GM21723 (cell line): Measurements from ENCODE around the gene GRK6.

ENCODE experiments used
- ATAC-seq: cut with Tn5 transposase; IDR thresholded peaks from one replicate; pipeline ENCODE4 v1.9.1; 2021; ENCODE audit warnings: mild to moderate bottlenecking, moderate library complexity; ENCODE audit not compliant: unreplicated experiment

Gene GRK6

DNA sequence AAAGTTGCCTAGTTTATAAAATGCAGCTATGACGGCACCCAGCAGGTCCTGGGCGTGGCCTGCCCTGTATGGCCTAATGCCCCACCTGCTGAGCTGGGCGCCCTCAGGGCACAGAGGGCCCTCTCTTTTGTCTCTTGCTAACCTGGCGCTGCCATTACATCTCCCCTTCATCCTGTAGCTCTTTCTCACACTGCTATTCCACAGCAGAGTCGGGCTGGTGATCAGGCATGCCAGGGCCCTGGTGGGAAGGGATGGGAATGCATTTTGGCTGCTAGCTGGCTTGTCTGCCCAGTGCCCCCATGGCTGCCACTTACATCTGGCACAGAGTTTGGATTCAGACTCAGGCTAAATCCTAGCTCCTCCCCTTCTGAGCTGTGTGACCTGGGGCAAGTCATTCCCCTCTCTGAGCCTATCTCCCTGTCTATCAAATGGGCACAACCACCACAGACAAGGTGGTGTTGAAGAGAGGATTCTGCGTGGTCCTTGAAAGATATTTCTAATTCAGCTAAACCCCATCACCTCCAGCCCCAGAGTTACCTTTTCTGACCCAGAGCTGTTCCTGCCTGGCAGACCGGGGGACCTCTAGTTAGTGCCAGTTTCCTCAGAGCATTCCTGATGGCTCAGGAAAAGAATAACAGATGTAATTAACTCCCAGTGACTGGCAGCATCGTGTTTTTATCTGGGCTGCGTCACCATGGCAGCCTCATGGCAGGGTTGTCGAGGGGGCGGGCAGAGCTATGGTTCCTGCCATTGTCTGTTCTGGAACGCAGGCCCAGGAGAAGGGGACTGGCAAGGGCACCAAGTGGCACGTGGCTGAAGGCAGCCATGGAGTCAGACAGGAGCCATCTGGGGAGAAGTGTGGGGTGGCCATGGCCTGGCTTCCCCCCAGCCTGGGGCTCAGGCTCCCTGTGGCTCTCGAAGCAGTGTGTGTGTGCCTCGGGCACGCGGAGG, 26.5 kb downstream of the GRK6 start:
- ATAC-seq, result no peak

DNA sequence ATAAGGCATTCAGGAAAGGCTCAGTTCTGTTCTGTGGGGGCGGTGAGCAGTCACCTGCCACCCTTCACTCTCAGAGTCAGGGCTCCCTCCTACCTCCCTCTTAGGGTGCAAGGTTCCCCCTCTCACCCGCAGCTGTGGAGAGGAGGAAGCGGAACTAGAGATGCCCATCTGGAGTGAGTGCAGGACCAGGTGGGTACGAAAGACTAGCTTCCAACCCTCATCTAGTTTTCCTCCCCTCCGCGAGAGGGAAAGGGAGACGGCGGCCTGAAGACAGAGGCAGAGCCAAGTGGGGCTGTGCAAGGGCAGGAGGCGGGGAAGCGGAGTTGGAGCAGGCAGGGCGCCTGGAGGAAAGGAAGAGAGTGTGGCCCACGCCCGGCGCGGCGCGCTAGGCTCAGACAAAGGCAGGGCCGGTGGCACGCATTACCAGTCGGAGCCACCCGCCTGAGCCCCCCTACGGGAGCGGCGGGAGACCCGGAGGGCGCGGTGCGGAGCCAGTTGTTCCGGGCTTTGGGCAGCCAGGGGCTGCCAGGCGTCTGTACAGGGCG, 27.4 kb downstream of the GRK6 start:
- ATAC-seq, result peak; percentile 4

DNA sequence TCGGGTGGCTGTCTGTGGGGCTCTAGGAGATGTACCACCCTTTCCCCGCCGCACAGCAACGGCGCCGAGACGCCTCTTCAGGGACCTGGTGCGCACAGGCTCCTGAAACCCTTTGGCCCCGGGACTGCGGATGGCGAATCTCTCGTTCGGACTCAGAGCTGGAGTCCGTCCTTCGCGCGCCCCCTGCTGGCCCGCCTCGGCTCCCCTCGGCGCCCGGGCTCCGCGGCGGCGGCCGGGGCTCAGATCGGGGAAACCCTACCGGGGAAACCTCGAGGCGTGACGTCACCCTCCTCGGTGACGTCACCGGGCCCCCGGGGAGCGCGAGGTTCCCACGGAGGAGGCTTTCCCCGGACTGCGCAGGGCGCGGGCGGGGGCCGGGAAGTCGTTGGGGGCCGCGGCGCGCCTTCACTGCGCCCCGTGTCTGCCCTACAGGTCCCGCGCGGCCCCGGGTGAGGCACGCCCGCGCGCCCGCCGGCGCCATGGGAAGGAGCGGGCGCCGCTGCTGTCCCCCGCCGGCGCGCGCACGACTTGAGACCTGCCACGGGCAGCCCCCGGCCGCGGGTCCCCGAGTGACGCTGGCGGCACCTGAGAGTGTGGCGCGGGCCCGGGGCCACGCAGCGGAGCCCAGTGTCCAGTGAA, 28.0 kb downstream of the GRK6 start:
- ATAC-seq, result peak; percentile 48

DNA sequence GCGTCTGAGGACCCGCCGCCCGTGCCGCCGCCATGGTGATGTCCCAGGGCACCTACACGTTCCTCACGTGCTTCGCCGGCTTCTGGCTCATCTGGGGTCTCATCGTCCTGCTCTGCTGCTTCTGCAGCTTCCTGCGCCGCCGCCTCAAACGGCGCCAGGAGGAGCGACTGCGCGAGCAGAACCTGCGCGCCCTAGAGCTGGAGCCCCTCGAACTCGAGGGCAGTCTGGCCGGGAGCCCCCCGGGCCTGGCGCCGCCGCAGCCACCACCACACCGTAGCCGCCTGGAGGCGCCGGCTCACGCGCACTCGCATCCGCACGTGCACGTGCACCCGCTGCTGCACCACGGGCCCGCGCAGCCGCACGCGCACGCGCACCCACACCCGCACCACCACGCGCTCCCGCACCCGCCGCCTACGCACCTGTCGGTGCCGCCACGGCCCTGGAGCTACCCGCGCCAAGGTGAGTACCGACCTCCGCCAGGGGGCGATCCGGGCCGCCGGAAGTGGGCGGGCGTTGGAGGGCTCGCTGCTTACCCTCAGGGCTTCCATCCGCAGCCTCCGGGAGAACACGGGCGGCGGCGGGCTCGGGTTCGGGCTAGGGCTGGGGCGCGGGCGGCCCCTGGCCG, 28.7 kb downstream of the GRK6 start:
- ATAC-seq, result peak; percentile 55

DNA sequence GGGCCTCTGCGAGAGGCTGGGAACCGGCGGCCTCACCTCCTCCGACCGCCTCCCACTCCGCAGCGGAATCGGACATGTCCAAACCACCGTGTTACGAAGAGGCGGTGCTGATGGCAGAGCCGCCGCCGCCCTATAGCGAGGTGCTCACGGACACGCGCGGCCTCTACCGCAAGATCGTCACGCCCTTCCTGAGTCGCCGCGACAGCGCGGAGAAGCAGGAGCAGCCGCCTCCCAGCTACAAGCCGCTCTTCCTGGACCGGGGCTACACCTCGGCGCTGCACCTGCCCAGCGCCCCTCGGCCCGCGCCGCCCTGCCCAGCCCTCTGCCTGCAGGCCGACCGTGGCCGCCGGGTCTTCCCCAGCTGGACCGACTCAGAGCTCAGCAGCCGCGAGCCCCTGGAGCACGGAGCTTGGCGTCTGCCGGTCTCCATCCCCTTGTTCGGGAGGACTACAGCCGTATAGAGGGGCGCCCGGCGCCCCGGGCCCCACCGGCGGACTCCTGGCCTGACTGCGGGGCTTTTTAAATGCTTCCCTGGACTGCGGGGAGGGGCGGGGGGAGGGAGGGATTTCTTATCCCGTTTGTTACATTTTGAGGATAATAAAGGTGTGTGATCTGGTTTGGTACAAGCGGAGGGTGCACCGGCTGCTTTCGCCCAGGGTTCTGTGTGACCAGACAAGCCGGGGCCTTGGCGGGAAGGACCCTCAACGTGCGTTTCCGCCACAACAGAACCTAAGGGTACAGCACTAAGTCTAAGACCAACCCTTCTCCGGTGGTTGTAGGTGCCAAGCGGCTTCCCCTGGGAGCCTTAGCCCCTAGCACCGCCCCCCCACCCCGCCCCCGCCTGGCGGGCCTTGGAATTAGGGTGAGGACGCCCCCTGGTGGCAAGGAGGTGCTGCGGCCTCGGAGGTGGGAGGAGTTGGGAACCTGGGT, 29.4 kb downstream of the GRK6 start:
- peak; percentile 11 for ATAC-seq

DNA sequence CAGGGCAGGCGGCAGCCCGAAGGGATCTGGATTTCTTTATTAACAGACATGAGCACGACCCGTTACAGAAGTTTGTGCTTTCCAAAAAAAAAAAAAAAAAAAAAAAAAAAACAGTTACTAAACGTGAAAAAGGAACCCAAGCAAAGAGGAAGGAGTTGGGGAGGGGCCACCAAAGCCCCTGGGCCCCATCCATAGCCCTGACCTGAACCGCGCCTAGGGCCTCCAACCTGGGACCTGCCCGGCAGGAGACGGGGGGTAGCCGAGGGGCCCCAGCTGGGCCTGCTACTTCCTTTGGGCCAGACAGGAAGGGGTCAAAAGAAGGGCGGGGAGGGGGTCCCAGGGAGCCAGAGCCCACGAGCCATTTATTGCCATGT, 30.1 kb downstream of the GRK6 start:
- ATAC-seq, result no peak

DNA sequence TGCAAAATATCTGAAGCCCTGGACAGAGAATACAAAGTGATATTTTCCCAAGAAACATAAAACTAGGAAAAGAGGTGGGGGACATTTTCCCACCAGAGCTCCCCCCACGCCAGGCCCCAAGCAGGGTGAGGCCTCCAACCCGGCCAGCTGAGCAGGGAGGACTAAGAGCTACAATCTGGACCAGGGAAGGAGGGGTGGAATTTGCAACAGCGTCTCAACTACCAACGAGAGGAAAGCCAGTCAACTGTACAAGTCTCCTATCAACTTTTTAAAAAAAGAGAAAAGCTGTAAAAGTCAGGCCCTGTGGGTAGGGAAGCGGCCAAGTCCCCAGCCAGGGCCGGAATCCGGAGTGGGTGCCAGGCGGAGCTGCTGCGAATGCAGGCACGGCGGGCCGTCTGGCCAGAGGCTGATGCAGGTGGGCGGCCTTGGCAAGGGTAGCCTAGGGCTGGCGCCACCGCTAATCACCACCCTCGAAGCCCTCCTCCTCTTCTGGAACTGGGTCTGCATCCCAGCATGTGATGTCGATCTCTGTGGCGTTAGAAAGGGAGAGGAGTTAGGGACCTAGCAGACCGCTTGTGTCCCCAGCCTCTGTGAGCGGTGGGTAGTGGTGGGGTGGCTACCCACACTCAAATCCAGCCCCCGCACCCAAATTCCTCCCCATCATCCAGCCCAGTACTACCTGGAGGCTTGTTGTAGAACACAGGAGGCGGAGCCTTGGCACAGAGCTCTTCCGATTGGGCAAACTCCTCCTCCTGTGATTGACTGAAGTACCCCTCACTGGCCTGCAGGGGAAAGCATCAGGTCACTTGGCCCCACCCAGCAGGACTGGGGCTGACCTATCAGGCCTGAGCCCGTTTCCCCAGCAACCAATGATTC, 30.7 kb downstream of the GRK6 start:
- peak; percentile 36 for ATAC-seq

DNA sequence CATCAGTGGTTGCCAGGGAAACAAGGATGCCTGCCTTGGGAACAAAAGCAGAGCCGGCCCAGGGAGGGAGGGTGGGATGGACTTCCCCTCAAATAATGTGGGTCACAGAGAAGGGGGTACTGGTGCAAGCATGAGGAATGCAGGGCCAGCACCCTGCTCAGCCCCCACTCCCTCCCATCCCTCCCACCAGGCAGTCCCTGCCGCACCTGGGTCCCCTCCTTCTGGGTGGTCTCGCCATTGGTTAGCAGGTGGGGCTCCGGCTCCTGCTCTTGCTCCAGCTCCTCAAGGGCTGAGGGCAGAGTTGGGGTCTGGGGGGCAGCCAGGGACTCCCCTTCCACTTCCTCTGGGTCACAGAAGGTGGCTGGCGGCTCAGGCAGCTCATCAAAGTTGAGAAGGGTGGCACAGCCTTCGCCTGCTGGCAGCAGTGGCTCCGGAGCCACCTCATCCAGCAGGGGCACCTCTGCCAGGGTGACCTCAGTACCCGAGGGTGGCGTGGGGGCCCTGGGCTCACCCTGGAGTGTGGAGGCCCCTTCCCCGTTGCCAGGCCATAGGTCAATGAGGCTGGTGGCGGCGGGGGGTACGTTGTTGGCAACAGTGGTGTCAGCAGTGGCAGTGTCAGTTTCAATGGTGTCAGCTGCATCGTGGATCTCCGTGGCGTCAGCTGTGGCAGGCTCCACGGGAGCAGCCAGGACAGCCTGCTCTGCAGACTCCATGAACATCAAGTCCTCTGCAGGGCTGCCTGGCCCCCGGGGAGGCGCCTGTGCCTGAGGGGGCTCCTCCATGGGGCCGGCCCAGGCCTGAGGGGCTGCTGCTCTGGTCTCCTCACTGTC, 31.6 kb downstream of the GRK6 start:
- ATAC-seq, result no peak

DNA sequence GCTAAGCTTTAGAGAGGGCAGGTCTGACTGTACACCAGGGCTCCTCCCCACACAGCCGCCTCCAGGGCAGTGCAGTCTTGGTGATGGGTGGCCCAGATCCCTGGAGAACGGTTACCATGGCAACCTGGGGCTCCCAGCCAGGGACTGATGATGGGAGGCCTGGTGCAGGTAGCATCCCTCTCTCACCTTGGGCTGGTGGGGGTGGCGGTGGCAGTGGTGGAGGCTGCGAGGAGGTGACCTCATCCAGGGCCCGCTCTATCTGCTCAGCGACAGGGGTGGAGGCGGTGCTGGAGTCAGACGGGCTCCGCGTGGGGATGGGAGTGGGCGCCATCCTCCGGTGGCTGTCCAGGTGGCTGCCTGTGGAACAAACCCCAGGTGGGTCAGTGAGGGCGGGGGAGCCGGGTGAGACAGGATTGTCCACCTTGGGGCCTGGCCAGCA, 32.5 kb downstream of the GRK6 start:
- no peak for ATAC-seq

DNA sequence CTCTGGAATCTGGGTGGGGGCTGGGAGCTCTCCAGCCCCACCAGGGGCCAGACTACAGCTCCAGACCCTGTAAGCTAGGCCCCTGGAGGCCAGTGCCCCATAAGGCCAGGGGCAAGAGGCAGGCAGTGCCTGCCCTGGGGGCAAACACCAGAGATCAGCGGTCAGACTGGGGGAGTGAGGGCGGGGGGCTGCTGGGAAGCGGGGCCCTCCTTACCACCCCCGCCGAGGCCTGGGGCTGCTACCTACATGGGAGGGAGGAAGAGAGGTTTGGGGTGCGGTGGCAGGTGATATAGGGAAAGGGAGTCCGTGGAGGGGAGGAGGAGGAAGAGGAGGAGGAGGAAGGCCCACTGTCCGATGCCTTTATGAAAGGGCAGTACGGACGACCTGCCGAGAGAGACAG, 32.9 kb downstream of the GRK6 start:
- no peak for ATAC-seq

DNA sequence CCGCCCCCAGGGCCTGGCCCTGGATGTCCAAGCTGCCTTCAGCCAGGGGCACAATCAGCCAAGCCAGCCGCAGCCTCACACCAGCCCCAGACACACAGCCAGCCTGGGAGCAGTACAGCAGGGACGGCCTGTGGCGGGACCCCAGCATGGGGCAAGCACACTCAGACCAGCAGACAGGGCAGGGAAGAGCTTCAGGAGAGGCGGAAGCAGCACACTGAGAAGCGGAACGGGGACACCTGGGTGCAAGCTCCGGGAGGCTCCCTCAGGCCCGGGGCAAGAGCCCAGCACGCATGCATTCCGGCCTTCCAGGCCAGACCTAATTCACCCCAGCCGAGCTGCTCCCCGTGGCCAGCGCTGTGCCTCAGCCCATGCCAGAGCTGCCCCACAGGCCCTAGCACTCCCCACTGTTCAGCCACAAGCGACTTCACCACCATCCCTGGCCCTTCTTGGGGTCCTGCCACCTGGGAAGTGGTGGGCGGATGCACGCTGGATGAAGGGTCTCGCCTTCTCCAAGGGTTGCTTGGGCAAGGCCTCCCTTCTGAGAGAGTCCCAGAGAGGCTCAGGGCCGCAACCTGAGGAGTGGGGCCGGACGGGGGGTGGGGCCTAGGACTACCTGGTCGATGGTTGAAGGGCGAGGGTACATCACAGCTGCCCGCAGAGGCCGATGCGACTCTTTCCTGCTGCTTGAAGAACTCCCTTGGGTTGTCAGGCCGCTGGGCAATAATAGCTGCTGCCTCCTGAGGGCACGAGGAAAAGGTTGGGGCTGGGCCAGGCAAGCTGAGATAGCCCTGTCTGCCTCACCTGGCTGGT, 33.5 kb downstream of the GRK6 start:
- ATAC-seq, result no peak

DNA sequence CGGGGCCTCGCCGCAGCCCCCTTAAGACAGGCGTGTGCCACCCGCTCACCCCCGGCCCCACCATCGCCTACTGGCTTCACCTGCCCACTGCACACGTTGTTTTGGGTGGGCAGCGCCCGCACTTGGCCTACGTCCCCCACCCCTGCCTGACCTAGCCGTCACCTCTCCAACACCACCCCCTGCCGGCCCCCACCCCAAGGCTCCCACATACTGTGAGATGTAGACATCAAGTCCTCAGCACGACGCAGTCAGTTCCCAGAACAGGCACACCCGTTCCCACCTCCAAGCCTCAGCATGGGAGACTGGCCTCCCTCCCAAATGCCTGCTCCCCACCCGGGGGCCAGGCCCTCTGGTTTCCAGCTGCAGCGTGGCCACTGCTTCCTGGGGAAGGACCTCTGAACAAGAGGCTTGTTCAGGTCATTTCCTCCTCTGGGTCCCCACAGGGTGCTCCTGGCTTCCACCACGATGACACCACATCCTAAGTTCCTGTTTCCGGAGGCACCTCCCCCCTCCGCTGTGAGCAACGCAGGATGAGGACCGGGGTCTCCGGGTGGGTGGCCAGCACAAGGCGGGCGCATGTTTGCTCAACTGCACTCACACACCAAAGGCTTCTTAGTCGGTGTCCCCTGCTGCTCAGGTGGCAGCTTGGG, 35.7 kb downstream of the GRK6 start:
- ATAC-seq, result no peak

DNA sequence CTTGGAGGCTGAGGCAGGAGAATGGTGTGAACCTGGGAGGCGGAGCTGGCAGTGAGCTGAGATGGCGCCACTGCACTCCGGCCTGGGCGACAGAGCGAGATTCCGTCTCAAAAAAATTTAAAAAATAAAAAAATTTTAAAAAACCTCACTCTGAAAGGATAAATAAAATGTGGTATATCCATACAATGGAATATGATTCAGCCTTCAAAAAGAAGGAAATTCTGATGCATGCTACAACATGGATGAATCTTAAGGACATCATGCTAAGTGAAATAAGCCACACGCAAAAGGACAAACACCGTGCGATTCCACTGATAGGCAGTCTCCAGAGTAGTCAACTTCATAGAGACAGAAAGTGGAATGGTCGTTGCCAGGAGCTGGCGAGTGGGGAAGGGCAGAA, 38.6 kb downstream of the GRK6 start:
- ATAC-seq, result no peak

DNA sequence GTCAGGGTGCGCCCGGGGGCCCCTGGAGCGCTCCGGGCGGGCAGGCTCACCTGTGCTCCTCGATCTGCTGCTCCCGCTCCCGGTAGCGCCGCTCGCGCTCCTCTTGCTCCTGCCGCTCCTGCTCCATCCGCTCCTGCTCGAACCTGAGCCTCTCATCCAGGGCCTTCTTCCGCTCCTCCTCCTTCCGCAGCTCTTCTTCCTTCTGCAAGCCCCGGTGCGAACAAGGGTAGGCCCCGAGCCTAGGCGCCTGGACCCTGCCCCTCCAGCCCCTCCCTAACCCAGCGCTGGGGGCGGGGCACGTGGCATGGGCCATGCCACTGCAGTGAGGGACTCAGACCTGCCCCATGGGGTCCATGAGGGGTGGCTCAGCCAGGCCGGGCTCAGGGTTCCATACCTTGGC, 40.4 kb downstream of the GRK6 start:
- no peak for ATAC-seq

DNA sequence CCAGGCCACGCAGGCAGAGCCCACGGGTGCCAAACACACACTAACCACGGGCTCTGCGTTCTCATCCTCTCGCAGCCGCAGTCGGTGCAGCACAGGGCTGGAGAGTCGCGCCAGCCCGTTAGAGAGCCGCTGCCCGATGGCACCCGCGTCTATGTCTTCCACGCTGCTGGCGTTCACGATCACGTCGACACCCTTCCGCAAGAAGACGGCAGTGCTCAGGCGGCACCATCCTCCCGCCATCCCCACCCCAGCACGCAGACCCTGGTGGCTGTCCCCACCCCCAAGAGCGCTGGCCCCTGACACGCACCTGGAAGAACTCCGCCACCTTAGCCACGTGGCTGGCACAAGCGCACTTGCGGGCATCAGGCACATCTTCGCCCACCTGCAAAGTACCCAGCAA, 41.0 kb downstream of the GRK6 start:
- ATAC-seq, result no peak

DNA sequence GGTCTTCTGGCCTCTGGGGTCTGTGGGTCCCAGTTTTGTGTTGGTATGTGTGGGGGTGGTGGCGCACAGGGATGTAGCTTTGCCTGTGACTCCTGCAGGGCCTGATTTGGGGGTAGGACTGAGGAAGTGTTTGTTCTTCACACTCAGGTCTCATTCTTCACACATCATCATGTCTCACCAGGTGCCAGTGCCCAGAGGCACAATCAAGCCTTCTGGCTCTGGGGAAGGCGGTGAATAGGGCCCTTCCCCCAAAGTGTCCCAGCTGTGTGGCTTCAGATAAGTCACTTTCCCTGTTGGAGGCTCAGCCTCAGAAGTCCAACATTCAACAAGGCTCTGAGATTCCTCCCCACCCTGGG, 41.8 kb downstream of the GRK6 start:
- no peak for ATAC-seq
